IPS-18c (cell line): ENCODE results near the gene CACNG1.
"Not testable (repeated sequence)": the region's sequence is repeated elsewhere in the genome, so short reads cannot be mapped to it uniquely, and the experiment has no call there.

Source experiments
- H3K4me3 ChIP-seq: 2 replicates; pipeline ENCODE4 v1.7.0; 2013; ENCODE audit warnings: low read depth, mild to moderate bottlenecking, low read length, moderate library complexity; ENCODE audit not compliant: insufficient read depth
- H3K9me3 ChIP-seq: one replicate; pipeline ENCODE4 v1.6.1; 2013; ENCODE audit warnings: mild to moderate bottlenecking, low read length, moderate library complexity; ENCODE audit not compliant: control insufficient read depth, insufficient read depth

CACNG1 gene

GRCh38 chr17:67085406-67085805 lies 41.1 kb downstream of the CACNG1 start:
- Histone ChIP-seq H3K4me3 (no peak overlapping the region), H3K9me3 (no peaks in the 10 kb centered on the region)

- H3K4me3 ChIP-seq, result no peak overlapping the region
- no peaks in the 10 kb centered on the region for H3K9me3 ChIP-seq
These were observed 44.3 kb downstream of the CACNG1 start for GRCh38 chr17:67088639-67089038.

GRCh38 chr17:67090341-67090740 lies 46.0 kb downstream of the CACNG1 start:
- peaks cover 3% of the 10 kb centered on the region for H3K9me3 ChIP-seq
- no peak overlapping the region for H3K4me3 ChIP-seq

- peaks cover 3% of the 10 kb centered on the region for H3K9me3 ChIP-seq
- H3K4me3 ChIP-seq, result no peak overlapping the region
These were observed 47.9 kb downstream of the CACNG1 start for GRCh38 chr17:67092291-67092690.

- not testable (repeated sequence) for H3K9me3 ChIP-seq, H3K4me3 ChIP-seq
These were observed 48.4 kb downstream of the CACNG1 start for GRCh38 chr17:67092710-67093109.

- no peak overlapping the region for H3K4me3 ChIP-seq
- peaks cover 3% of the 10 kb centered on the region for H3K9me3 ChIP-seq
These were observed 49.0 kb downstream of the CACNG1 start for GRCh38 chr17:67093348-67093747.

GRCh38 chr17:67095291-67095690 lies 50.9 kb downstream of the CACNG1 start:
- H3K9me3 ChIP-seq, H3K4me3 ChIP-seq: not testable (repeated sequence)

- H3K4me3 ChIP-seq, result no peak overlapping the region
- H3K9me3 ChIP-seq, result peaks cover 3% of the 10 kb centered on the region
These were observed 51.4 kb downstream of the CACNG1 start for GRCh38 chr17:67095803-67096202.

GRCh38 chr17:67096609-67097008 lies 52.3 kb downstream of the CACNG1 start:
- Histone ChIP-seq H3K9me3 (peaks cover 3% of the 10 kb centered on the region), H3K4me3 (no peak overlapping the region)

- H3K4me3 ChIP-seq, result no peak overlapping the region
- peaks cover 3% of the 10 kb centered on the region for H3K9me3 ChIP-seq
These were observed 53.7 kb downstream of the CACNG1 start for GRCh38 chr17:67098006-67098405.

- not testable (repeated sequence) for H3K9me3 ChIP-seq
These were observed 60.3 kb downstream of the CACNG1 start for GRCh38 chr17:67104641-67105040.

GRCh38 chr17:67105213-67105612 lies 60.9 kb downstream of the CACNG1 start:
- Histone ChIP-seq H3K9me3 (no peaks in the 10 kb centered on the region), H3K4me3 (no peak overlapping the region)

More at GRCh38 chr17:67104641-67105040, 60.3 kb downstream of the CACNG1 start:
- H3K4me3 ChIP-seq, result not testable (repeated sequence)
